H1 (cell line): ENCODE results near the gene CYP26C1. TPM values are rescaled to one million over a fixed set of nuclear protein-coding genes. Genes with fewer than 3 reads are reported as not detected.
A peak's percentile ranks its signal among the peaks of the same experiment; 100 is the strongest.

Experiments used
- ATF2 ChIP-seq: IDR thresholded peaks from 2 replicates; pipeline ENCODE4 v1.6.1; 2012; ENCODE audit warnings: low read length, inconsistent platforms
- CBX5 ChIP-seq: fragments of 300-800, 300-1000 bp; sonication (generic); IDR thresholded peaks from 2 replicates; pipeline ENCODE4 v1.7.1; 2016; ENCODE audit warnings: antibody characterized with exemption, low read length, low read depth
- CBX8 ChIP-seq: fragments of 300-800, 300-1000 bp; sonication (generic); IDR thresholded peaks from 2 replicates; pipeline ENCODE4 v1.7.1; 2016; ENCODE audit warnings: low read depth, low read length, borderline replicate concordance
- CHD2 ChIP-seq: IDR thresholded peaks from 2 replicates; pipeline ENCODE4 v1.6.1; 2012; ENCODE audit warnings: low read length, improper control_type of control experiment
- E2F6 ChIP-seq: IDR thresholded peaks from 2 replicates; pipeline ENCODE4 v1.6.1; 2012; ENCODE audit warnings: inconsistent platforms
- EZH2 ChIP-seq: fragments of 200-600 bp; sonication (generic); IDR thresholded peaks from 2 replicates; pipeline ENCODE4 v1.7.1; 2012; ENCODE audit warnings: low read depth, mild to moderate bottlenecking, moderate library complexity, low read length, inconsistent platforms; ENCODE audit not compliant: severe bottlenecking
- GABPA ChIP-seq: IDR thresholded peaks from 2 replicates; pipeline ENCODE4 v1.6.1; 2011; ENCODE audit warnings: mild to moderate bottlenecking, low read length, moderate library complexity, borderline replicate concordance; ENCODE audit not compliant: insufficient read depth
- HDAC2 ChIP-seq, 2 experiments: fragments of 300-600 bp in 1 of 2; sonication (generic) in 1 of 2; IDR thresholded peaks; 2 replicates each; pipeline ENCODE4 v1.6.1; 2011 to 2012; ENCODE audit warnings: low read depth in 2 of 2, low read length in 2 of 2, mild to moderate bottlenecking in 2 of 2, moderate library complexity in 2 of 2, borderline replicate concordance in 1 of 2, inconsistent platforms in 1 of 2
- KDM1A ChIP-seq: fragments of 200-600, 300-600 bp; sonication (generic); IDR thresholded peaks from 2 replicates; pipeline ENCODE4 v1.7.1; 2016; ENCODE audit warnings: mild to moderate bottlenecking, low read length, borderline replicate concordance
- KDM5A ChIP-seq: fragments of 200-600 bp; IDR thresholded peaks from 2 replicates; pipeline ENCODE4 v1.7.1; 2012; ENCODE audit warnings: mild to moderate bottlenecking, low read length, inconsistent platforms, mixed read lengths
- POLR2A ChIP-seq, 2 experiments: IDR thresholded peaks; 1 replicate in 1 of 2; 2 replicates in 1 of 2; pipeline ENCODE4 v1.6.1; 2011; ENCODE audit warnings: low read depth in 2 of 2, low read length in 2 of 2, mild to moderate bottlenecking in 2 of 2; ENCODE audit errors: control extremely low read depth in 1 of 2
- SIRT6 ChIP-seq: IDR thresholded peaks from one replicate; pipeline ENCODE4 v1.7.1; 2012; ENCODE audit warnings: low read length, inconsistent platforms
- SP1 ChIP-seq: IDR thresholded peaks from 2 replicates; pipeline ENCODE4 v1.6.1; 2011; ENCODE audit warnings: low read depth, low read length
- TAF7 ChIP-seq: optimal IDR thresholded peaks from 2 replicates; pipeline ENCODE3; 2011; ENCODE audit warnings: low read depth, mild to moderate bottlenecking, inconsistent platforms, low read length, moderate library complexity, borderline replicate concordance
- USF2 ChIP-seq: IDR thresholded peaks from 2 replicates; pipeline ENCODE4 v1.6.1; 2011; ENCODE audit warnings: low read length, improper control_type of control experiment
- polyA plus RNA-seq, 7 experiments: library from polyadenylated mRNA; depleted of rRNA in 3 of 7; stranded (reverse) in 5 of 7; unstranded in 2 of 7; fragments of >200 nt in 5 of 7; fragments of 200-250 nt in 2 of 7; gene quantifications; 1 replicate in 5 of 7; 2 replicates in 1 of 7; 4 replicates in 1 of 7; pipeline versions ENCODE4 v1.2.1 to v1.2.3, GENCODE V29; 2011 to 2013; ENCODE audit warnings: missing spikeins in 2 of 7, mixed read lengths in 2 of 7
- total RNA-seq: library from RNA; stranded (reverse); fragmentation: NEBNext Ultra II Directional; extraction: Animal tissue kit (Norgen Biotek cat#: 25700); gene quantifications from 2 replicates; pipeline ENCODE4 v1.2.1, GENCODE V29; 2021

CYP26C1 gene
- total and polyA plus RNA-seq, 2 of the 8 experiments (the other 6 are each of a cell fraction or from before 2014, with no cell fraction given), result 0.12 to 0.28 TPM

GRCh38 chr10:93072713-93073538 is 12.3 kb downstream of the CYP26C1 start (continued):
- no peak for TF ChIP-seq TAF7
- TF ChIP-seq SIRT6, result no peak
- peak; percentile 70 for TF ChIP-seq EZH2
- TF ChIP-seq ATF2, result no peak
- TF ChIP-seq SP1, result no peak
- TF ChIP-seq KDM5A, result no peak
- no peak for TF ChIP-seq POLR2A (IDR thresholded peaks at IDR 0.05; ENCODE audit: control extremely low read depth in 1 of 2, low read depth in 2 of 2, low read length in 2 of 2)
- TF ChIP-seq E2F6, result no peak
- no peak for TF ChIP-seq KDM1A
- no peak for TF ChIP-seq CHD2
- no peak for TF ChIP-seq GABPA
- no peak for TF ChIP-seq CBX8
- 0 out of 4 replicates have a peak, but pooled peaks of 1 of the 2 experiments have one; percentile 26 for TF ChIP-seq HDAC2 (IDR thresholded peaks at IDR 0.05; ENCODE audit: borderline replicate concordance in 1 of 2, low read depth in 2 of 2, low read length in 2 of 2)
- no peak for TF ChIP-seq CBX5
- no peak for TF ChIP-seq USF2
- TF ChIP-seq, all 59 proteins: peak for 3
